ENCODE data around the gene EFNB3. TPM values are rescaled to one million over a fixed set of nuclear protein-coding genes. Genes with fewer than 3 reads are reported as not detected.

Gene EFNB3
- total and polyA plus RNA-seq, 2 of the 4 experiments (the other 2 are of a cell fraction) = 0.54 to 2.0 TPM

GRCh38 chr17:7712111-7712771, 7.2 kb downstream of the EFNB3 start:
- Histone ChIP-seq H2AK9ac (replicated peaks; ENCODE audit: low read depth, low read length, poor library complexity) (no peak overlapping the region), H3K9me1 (ENCODE audit: insufficient read depth, low read length) (0 out of 2 replicates have a peak, but pooled peaks cover 4% of the 10 kb centered on the region), H2BK5ac (ENCODE audit: low read depth, low read length, poor library complexity, severe bottlenecking) (no peak overlapping the region), H3K27ac (ENCODE audit: insufficient read depth, low read length) (no peak overlapping the region), H3K36me3 (ENCODE audit: control insufficient read depth, insufficient read depth, low read length) (no peaks in the 10 kb centered on the region), H3K56ac (ENCODE audit: extremely low read depth, insufficient read depth, low read length) (no peak overlapping the region), H3K23ac (ENCODE audit: low read depth, low read length) (no peak overlapping the region), H3K18ac (ENCODE audit: low read depth, low read length) (no peak overlapping the region), H3K4ac (ENCODE audit: low read depth, low read length) (no peak overlapping the region), H4K8ac (ENCODE audit: low read depth in 2 of 2, low read length in 2 of 2) (no peak overlapping the region), H3K4me3 (ENCODE audit: insufficient read depth, low read depth, low read length) (no peak overlapping the region), H3K79me1 (ENCODE audit: low read depth in 1 of 2, low read length in 2 of 2) (no peaks in the 10 kb centered on the region), H3K14ac (replicated peaks; ENCODE audit: low read depth, low read length) (no peak overlapping the region), H2AFZ (replicated peaks; ENCODE audit: low read length, poor library complexity) (no peak overlapping the region), H3K4me1 (ENCODE audit: control insufficient read depth, insufficient read depth, low read length) (peaks cover 4% of the 10 kb centered on the region; the same call in 1 of the 2 replicates), H4K5ac (ENCODE audit: low read depth, low read length) (no peak overlapping the region), H3K9me3 (ENCODE audit: control insufficient read depth, insufficient read depth, low read length) (no peaks in the 10 kb centered on the region), H3K27me3 (ENCODE audit: control insufficient read depth, insufficient read depth, low read length) (peaks cover 51% of the 10 kb centered on the region), H3K4me2 (ENCODE audit: low read depth, low read length) (no peak overlapping the region), H3K9ac (ENCODE audit: low read depth, low read length) (no peak overlapping the region), H4K91ac (ENCODE audit: insufficient read depth, low read depth, low read length) (no peak overlapping the region), H4K20me1 (ENCODE audit: insufficient read depth, low read length) (no peaks in the 10 kb centered on the region), H2BK120ac (ENCODE audit: low read depth, low read length) (no peak overlapping the region), H2BK15ac (ENCODE audit: low read depth, low read length) (no peak overlapping the region), H2AK5ac (ENCODE audit: low read depth, low read length) (no peak overlapping the region), H2BK20ac (ENCODE audit: low read depth, low read length) (no peak overlapping the region)
- TF ChIP-seq MAZ (IDR thresholded peaks at IDR 0.05; ENCODE audit: borderline replicate concordance, low read depth, low read length) (no peak), MAFK (IDR thresholded peaks at IDR 0.05; ENCODE audit: low read depth, low read length) (no peak), RAD21 (IDR thresholded peaks at IDR 0.05; ENCODE audit: low read length) (no peak), RCOR1 (IDR thresholded peaks at IDR 0.05; ENCODE audit: insufficient replicate concordance, low read length) (no peak), POLR2A (IDR thresholded peaks at IDR 0.05; ENCODE audit: low read depth, low read length) (no peak), NFE2L2 (IDR thresholded peaks at IDR 0.05; ENCODE audit: low read depth, low read length) (no peak), FOS (IDR thresholded peaks at IDR 0.05; ENCODE audit: low read depth, low read length) (no peak), BHLHE40 (IDR thresholded peaks at IDR 0.05; ENCODE audit: low read depth, low read length) (no peak), CTCF (conservative IDR thresholded peaks at IDR 0.05; ENCODE audit: low read depth, low read length) (no peak), ELK1 (IDR thresholded peaks at IDR 0.05; ENCODE audit: borderline replicate concordance, low read depth, low read length) (no peak), MXI1 (IDR thresholded peaks at IDR 0.05; ENCODE audit: borderline replicate concordance, low read depth, low read length) (no peak), USF2 (IDR thresholded peaks at IDR 0.05; ENCODE audit: low read depth, low read length) (no peak), CHD1 (IDR thresholded peaks at IDR 0.05; ENCODE audit: low read depth, low read length) (no peak), SMC3 (IDR thresholded peaks at IDR 0.05; ENCODE audit: low read depth, low read length) (no peak), CEBPB (IDR thresholded peaks at IDR 0.05; ENCODE audit: low read depth, low read length) (no peak)
- dilution Hi-C loops (cut with HindIII; ENCODE audit: low sequenced_read_pairs, unreplicated experiment) = no loop called here
- ChIA-PET CTCF (interaction anchor here (0.6 kb wide), 1 partner anchor 9 kb away, joined by 3 read pairs; no protein-coding TSS in a partner anchor), POLR2A (ENCODE audit: unreplicated experiment) (no interaction called here)
- ATAC-seq (ENCODE audit: low read depth) = no peak
- WGBS, 2 experiments (ENCODE audit: extremely low coverage in 2 of 2, insufficient read length in 1 of 2) = 20% methylated on average over 2 of the region's 19 CpGs; no CpG with 5 or more reads in 1 of the 2 experiments
- intact Hi-C loops (cut with micrococcal nuclease) = no loop called here
- DNase-seq = no peak
- BruUV-seq (replicated peaks) = no TSS peak
- in situ Hi-C loops (cut with MboI; ENCODE audit: low sequenced_read_pairs) = no loop called here
